GM21528 (cell line): ENCODE data around the gene C5orf24.
"Not testable (repeated sequence)": the region's sequence is repeated elsewhere in the genome, so short reads cannot be mapped to it uniquely, and the experiment has no call there.

Source experiments
- ATAC-seq: cut with Tn5 transposase; IDR thresholded peaks from one replicate; pipeline ENCODE4 v1.9.1; 2021; ENCODE audit warnings: mild to moderate bottlenecking, moderate library complexity; ENCODE audit not compliant: unreplicated experiment, low FRiP score

Gene C5orf24

DNA sequence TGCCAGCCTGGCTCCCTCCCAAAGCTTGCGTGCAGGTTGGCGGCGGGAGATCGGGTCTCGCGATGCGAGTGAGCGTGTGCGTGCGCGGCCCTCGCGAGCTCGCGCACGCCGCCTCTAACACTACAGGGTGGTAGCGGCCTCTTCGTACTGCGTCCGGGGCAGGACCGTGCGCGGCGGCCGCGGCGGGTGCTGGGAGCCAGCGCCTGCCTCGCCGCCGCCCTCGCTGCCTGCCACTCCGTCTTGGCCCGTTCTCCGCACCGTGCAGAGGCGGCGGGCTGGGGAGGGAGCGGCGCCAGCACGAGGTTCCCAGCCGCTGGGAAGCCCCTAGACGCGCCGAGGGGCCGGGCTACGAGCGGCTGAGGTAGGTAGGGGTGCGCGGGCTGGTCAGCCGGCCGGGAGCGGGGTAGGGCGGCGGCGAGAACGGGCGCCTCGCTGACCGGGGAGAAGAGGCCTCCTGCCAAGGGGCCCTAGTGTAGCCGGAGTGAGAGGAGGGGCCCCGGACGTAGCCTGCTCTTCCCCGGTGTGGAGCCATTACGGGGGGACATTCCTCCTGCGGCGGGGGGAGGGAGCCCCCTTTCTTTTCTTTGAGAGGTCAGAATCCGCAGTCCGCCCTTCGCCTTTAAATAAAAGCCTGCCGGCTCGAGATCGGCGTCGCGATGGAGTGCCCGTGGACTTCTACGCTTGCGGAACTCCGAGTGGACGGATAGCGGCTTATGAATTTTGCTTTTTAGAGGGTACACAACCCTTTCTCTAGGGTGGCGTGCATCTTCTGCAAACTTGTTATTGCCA, at the start of gene C5orf24:
C5orf24 (plus strand) TSS at position 117 of the 789 bp plus-strand sequence. CDS start 8,933 bp downstream, outside the sequence.
- ATAC-seq, result peak; percentile 91

GRCh38 chr5:134798468-134798867, 47.3 kb upstream of the C5orf24 start:
- no peak for ATAC-seq

GRCh38 chr5:134803821-134804220, 41.9 kb upstream of the C5orf24 start:
- ATAC-seq, result no peak

GRCh38 chr5:134813407-134813806, 32.4 kb upstream of the C5orf24 start:
- ATAC-seq, result no peak

- no peak for ATAC-seq
These were observed 31.9 kb upstream of the C5orf24 start for GRCh38 chr5:134813827-134814226.

DNA sequence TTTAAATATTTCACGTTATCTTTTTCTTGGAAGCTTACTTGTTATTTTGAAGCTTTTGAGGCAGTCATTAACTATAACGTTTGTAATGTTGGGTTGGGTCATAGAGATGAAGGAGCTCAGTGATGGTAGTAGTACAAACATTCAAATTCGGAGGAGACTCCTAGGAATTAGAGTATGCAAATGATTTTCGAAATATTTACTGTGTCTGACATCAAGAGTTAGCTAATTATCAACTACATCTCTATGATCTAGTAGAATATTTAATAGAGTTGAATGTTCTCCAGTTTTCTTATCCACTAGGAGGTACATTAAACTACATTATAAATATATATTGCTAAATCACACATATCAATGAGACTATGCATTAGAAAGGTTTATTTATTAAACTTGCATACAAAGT, 28.8 kb upstream of the C5orf24 start:
- ATAC-seq, result no peak

GRCh38 chr5:134818776-134819175, 27.0 kb upstream of the C5orf24 start:
- no peak for ATAC-seq

DNA sequence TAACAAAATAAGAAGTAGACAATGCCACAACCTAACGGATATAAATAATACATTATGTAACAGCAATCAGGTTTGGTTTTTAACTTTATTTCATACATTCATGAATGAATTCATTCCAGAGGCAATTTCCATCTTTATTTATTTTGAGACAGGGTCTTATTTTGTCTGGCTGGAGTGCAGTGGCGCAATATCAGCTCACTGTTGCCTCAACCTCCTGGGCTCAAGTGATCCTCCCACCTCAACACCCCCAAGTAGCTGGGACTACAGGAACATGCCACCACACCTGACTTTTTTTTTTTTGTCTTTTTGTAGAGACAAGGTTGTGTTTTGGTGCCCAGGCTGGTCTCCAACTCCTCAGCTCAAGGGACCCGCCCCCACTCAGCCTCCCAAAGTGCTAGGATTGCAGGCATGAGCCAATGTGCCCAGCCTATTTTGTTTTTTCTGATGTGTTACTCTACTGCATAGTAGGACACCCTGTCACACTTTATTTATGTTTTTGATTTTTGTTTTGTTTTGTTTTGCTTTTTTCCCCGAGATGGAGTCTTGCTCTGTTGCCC, 26.3 kb upstream of the C5orf24 start:
- no peak for ATAC-seq

- ATAC-seq, result no peak
These were observed 23.9 kb upstream of the C5orf24 start for GRCh38 chr5:134821841-134822240.

DNA sequence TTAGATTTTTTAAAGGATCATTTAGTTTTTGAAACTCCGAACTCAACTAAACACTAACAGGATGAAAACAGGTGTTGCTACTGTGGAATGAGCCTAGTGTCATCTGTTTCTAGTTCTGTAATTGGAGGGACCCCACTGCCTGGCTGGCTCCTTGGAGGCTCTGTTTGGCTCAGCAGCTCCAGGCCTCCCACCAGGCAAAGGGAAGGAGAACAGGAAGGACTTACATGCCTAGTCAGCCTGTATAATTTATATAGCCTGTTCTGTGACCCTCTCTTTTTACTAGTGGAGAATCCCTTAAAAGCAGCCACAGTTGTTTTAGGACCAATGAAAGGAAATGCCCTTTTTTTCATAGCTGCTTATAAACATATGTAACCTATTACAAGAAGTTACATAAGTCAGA, 21.1 kb upstream of the C5orf24 start:
- ATAC-seq, result no peak

- no peak for ATAC-seq
These were observed 20.6 kb upstream of the C5orf24 start for GRCh38 chr5:134825212-134825611.

DNA sequence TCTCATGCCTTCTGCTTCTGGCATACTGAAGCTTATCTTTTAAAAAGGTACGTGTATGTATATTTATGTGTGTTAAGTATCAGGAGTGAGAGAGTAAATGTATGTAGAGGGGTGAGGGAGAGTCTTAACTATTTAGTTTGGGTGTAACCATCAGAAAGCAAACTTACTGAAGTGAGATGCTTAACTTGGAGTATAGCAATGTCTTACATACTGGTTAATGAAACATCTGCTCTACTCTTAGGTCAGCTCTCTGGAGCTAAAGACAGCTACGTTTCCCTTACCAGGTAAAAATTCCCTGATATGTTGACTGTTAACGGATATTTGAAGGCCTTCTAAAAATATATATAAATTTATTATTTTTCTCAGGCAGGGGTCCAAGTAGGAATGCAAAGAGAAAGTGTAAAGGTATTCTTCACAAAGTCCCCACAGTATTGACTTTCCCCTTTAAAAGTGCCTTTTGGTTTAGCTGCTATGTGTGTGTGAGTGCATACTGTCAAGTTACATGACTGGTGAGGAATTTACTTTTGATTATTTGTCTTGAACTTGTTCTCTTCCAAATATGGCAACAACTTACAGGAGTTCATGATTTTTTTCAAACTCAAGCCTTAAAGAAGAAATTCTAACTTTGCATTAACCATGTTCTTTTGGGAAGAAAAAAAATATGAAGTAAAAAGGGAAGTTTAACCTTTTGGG, 12.3 kb upstream of the C5orf24 start:
- no peak for ATAC-seq

DNA sequence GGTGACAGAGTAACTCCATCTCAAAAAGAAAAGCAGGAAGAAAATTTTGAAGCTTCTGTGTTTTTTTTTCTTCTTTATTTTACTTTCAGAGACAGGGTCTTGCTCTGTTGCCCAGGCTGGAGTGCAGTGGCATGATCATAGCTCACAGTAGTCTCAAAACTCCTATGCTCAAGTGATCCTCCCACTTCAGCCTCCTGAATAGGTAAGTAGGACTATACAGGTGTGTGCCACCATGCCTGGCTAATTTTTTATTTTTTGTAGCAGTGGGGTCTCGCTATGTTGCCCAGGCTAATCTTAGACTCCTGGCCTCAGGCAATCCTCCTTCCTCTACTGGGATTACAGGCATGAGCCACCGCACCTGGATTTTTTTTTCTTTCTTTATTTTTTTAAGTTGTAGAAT, 10.1 kb upstream of the C5orf24 start:
- ATAC-seq, result no peak

DNA sequence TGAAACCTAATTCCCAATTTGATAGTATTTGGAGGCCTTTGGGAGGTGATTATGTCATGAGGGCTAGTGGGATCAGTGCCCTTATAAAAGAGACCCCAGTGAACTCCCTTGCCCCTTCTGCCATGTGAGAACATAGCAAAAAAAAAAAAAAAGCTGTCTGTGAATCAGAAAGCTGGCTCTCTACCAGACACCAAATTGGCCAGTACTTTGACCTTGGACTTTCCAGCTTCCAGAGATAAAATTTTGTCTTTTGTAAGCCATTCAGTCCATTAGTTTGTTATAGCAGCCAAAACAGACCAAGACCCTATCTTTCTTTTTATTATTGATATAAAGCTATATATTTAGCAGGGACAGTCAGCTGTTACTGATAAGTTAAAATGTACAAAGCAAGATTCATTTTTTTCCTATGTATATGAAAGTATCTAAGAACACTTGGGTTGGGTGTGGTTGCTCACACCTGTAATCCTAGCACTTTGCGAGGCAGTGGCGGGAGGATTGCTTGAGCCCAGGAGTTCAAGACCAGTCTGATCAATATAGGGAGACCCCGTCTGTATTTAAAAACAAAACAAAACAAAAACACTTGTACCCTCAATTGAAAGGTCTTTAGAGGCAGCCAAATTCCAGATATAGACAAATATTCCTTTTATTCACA, 8.1 kb upstream of the C5orf24 start:
- ATAC-seq, result no peak

GRCh38 chr5:134838361-134838760, 7.4 kb upstream of the C5orf24 start:
- not testable (repeated sequence) for ATAC-seq

GRCh38 chr5:134840811-134841210, 5.0 kb upstream of the C5orf24 start:
- ATAC-seq, result no peak

DNA sequence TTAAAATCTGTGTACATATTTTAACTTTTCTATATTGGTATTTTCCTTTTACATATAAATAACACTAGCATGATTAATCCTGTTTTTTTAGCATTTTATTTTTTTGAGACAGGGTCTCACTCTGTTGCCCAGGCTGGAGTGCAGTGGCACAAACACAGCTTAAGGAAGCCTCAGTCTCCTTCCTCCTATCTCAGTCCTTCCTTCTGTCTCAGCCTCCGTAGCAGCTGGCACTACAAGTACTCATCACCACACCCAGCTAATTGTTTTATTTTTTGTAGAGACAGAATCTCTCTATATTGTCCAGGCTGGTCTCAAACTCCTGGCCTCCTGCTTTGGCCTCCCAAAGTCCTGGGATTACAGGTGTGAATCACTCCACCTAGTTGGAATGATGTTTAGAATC, 1.5 kb upstream of the C5orf24 start:
- no peak for ATAC-seq

DNA sequence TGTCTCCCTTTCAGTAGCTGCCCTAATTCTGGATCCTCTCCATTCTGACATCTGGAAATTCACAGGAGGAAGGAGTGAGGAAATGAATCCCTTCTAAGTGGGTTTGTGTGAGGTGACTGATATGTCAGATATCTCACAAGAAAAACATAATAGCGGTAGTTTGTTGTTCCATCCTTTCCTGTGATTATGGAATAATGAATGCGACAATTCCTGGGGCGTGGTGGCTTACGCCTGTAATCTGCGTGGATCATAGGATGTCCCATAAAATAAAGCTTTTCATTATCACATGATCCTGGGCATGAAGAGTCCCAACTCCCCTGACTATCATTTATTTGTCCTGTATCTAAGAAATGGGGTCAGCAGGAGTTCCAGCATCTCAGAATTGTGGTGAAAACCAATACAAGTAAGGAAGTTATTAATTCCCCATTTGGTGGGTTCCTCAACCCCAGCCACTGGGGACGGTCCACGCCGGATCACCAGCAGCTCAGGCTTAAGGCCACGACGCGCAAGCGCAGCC, 375 bp upstream of the C5orf24 start:
- no peak for ATAC-seq

DNA sequence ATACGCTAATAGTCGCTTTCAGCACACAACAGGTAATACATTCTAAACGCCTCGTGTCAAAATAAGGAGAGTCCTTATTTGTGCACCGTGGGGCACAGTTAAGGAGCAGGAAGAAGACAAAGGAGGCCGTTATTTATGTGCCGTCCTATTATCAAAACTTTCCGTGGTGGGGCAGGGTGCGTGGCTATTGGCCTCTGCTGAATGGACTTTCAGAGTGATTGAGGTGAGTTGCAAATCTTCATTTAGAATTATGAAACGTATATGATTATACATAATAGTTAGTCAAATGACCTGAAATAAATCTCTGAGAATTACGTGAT, 833 bp downstream of the C5orf24 start:
- ATAC-seq, result no peak

- not testable (repeated sequence) for ATAC-seq
These were observed 3.7 kb downstream of the C5orf24 start for GRCh38 chr5:134849434-134849933.
